GM12891 (cell line): ENCODE measurements around the gene ETS1.

Source experiments
- DNase-seq: peaks from one replicate; pipeline ENCODE4 v3.0.0; 2011; ENCODE audit warnings: low spot score; ENCODE audit not compliant: insufficient read length
- FAIRE-seq: peaks from 2 replicates; lab custom pipeline; 2011; peaks lifted over from hg19 to GRCh38; lab: Jason Lieb, UNC
- PAX5 ChIP-seq: IDR thresholded peaks from 2 replicates; pipeline ENCODE4 v1.6.1; 2011; ENCODE audit warnings: low read length, moderate library complexity, mild to moderate bottlenecking; ENCODE audit not compliant: insufficient read depth, severe bottlenecking
- POLR2A ChIP-seq: IDR thresholded peaks from 2 replicates; pipeline ENCODE4 v1.6.1; 2011; ENCODE audit warnings: low read depth, low read length, control low read depth
- POLR2AphosphoS5 ChIP-seq: IDR thresholded peaks from 2 replicates; pipeline ENCODE4 v1.6.1; 2011; ENCODE audit warnings: low read depth, low read length, control low read depth
- POU2F2 ChIP-seq: IDR thresholded peaks from 2 replicates; pipeline ENCODE4 v1.6.1; 2011; ENCODE audit warnings: low read depth, mild to moderate bottlenecking, control low read depth, low read length, moderate library complexity
- SPI1 ChIP-seq: IDR thresholded peaks from 2 replicates; pipeline ENCODE4 v1.6.1; 2011; ENCODE audit warnings: low read depth, low read length, control low read depth
- TAF1 ChIP-seq: IDR thresholded peaks from 2 replicates; pipeline ENCODE4 v1.6.1; 2011; ENCODE audit warnings: low read depth, low read length, control low read depth

ETS1 gene

GRCh38 chr11:128464878-128465450 lies 122.4 kb downstream of the ETS1 start:
- DNase-seq (no peak), FAIRE-seq (no peak)
- no peak for TF ChIP-seq POU2F2
- TF ChIP-seq PAX5: no peak
- no peak for TF ChIP-seq SPI1
- TF ChIP-seq TAF1: no peak

- FAIRE-seq (no peak), DNase-seq (no peak)
- TF ChIP-seq POU2F2 (no peak), POLR2AphosphoS5 (no peak), PAX5 (no peak), TAF1 (no peak), POLR2A (no peak), SPI1 (no peak)
Measured at GRCh38 chr11:128463979-128464378, 123.4 kb downstream of the ETS1 start.

DNA sequence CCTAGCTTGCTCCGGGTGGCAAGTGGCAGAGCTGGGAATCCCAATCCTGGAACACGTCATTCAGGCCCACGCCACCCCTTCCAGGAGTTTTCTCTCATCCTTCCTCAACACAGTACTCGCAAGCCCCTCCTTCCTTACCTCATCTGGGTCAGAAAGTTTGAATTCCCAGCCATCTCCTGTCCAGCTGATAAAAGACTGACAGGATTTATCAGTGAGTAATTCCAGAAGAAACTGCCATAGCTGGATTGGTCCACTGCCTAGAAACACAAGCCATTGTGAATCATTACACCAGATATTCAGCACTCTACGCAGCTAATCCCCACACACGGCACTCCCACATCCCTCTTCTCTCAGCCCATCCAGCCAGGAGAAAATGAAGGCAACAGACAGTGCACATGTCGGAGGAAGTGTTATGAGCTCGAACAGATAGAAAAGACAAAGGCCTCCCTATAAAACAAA lies 124.0 kb downstream of the ETS1 start:
- FAIRE-seq (no peak), DNase-seq (no peak)
- TF ChIP-seq SPI1: no peak
- TF ChIP-seq POU2F2: no peak
- no peak for TF ChIP-seq TAF1
- TF ChIP-seq PAX5: no peak
- no peak for TF ChIP-seq POLR2A
- TF ChIP-seq POLR2AphosphoS5: no peak

GRCh38 chr11:128462922-128463321 lies 124.4 kb downstream of the ETS1 start:
- DNase-seq (no peak), FAIRE-seq (no peak)
- TF ChIP-seq TAF1 (no peak), PAX5 (no peak), POLR2AphosphoS5 (no peak), POLR2A (no peak), POU2F2 (no peak), SPI1 (no peak)

DNA sequence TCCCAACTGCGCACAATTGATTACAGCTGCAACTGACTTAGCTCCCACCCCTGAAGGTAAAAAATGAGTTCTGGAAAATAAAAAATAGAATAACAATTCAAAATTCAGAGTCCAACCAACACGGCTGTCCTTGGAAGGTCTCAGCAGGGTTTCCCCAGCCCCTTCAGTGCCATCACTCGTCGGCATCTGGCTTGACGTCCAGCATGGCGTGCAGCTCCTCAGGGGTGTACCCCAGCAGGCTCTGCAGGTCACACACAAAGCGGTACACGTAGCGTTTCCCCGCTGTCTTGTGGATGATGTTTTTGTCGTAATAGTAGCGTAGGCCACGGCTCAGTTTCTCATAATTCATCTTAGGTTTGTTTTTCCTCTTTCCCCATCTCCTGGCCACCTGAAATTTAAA lies 125.2 kb downstream of the ETS1 start:
- TF ChIP-seq POLR2AphosphoS5 (no peak), PAX5 (no peak)
- FAIRE-seq (no peak), DNase-seq (no peak)

GRCh38 chr11:128458321-128458720 lies 129.0 kb downstream of the ETS1 start:
- DNase-seq (no peak), FAIRE-seq (no peak)
- TF ChIP-seq PAX5: no peak
- no peak for TF ChIP-seq TAF1
- no peak for TF ChIP-seq POU2F2
- no peak for TF ChIP-seq POLR2AphosphoS5
- TF ChIP-seq SPI1: no peak
- no peak for TF ChIP-seq POLR2A

DNA sequence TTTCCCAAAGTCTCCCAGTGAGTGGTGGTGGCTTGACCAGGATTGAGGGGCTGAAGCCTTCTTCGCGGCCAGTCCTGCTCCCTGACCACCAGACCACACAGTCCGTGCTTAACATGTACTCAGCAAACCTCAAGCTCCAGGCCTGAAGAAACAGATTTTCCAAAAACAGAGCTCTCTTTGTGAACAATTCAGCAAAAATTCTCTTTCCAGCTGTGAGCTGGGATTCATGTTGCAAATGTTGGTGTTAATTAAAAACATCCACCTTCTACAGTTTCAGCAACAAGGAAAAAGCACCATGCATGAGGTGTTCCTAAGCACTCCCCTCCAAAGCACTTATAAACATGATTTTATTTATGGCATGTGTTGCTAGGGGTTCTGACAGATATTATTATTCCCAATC lies 129.5 kb downstream of the ETS1 start:
- no peak for FAIRE-seq
- no peak for TF ChIP-seq POLR2AphosphoS5
- TF ChIP-seq POLR2A: no peak
- no peak for TF ChIP-seq TAF1
- TF ChIP-seq POU2F2: no peak
- no peak for TF ChIP-seq SPI1
- no peak for TF ChIP-seq PAX5
- no peak for DNase-seq

DNA sequence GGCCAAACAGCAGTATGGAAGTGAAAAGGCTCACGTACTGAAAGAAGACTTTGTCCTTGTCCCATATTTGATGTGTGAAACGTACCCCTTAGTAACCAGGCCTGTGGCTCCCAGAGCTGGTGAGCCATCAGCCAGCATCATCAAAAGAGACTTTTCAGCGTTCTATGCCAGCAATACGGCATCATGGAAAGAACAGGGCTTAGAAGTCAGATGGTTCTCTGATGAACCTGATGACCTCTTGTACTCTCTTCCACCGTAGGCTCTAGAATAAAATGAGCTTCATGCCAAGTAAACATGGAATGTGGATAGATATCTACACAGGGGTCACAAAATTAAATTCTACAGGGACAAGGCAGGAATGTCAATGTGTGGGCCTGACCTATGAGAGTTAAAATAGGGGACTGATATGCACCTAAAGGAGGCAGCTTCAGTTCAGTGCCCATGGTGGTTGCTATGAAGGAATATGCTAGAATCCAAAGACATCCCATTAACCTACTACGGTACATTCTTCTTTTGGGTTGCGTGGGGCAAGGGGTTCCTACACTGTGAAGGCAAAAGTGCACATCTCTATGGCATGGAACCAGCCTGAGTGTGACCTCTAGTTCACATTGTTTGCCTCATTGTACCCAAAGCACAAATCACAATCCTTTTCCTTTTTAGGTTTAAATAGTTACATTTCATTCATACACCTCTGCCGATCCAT lies 130.6 kb downstream of the ETS1 start:
- FAIRE-seq: no peak
- no peak for DNase-seq
- no peak for TF ChIP-seq SPI1
- no peak for TF ChIP-seq POLR2A
- no peak for TF ChIP-seq PAX5
- TF ChIP-seq POU2F2: no peak
- no peak for TF ChIP-seq TAF1
- TF ChIP-seq POLR2AphosphoS5: no peak

DNA sequence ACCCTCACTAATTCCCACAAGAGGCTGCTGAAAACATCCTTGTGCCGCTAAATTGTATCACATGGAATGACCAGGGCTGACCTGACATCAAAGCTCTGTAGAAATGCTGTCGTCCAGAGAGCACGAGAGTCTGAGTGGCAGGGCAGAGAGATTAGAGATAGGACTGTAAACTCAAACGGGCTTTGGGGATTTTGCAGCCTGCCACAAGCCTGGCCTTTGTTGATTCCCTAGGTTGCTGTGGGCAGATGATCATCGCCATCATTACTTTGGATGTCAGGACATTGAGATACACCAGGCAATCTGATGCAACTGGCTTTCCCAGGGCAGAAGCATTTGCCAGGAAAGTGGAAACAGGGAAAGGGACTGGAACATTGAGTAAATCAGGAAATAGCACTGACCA lies 131.6 kb downstream of the ETS1 start:
- TF ChIP-seq TAF1: no peak
- no peak for TF ChIP-seq POLR2AphosphoS5
- no peak for TF ChIP-seq SPI1
- no peak for TF ChIP-seq POU2F2
- TF ChIP-seq PAX5: no peak
- no peak for TF ChIP-seq POLR2A
- no peak for DNase-seq
- no peak for FAIRE-seq
